DMS153 treated with DMSO at 0.1 percent for 48 hours (cell line): ENCODE results near the gene TBR1.

Experiments used
- DNase-seq: peaks from one replicate; lab custom pipeline; 2025; ENCODE audit not compliant: unreplicated experiment; lab: John Stamatoyannopoulos, UW

The TBR1 gene

GRCh38 chr2:161415987-161416707 lies at the start of gene TBR1:
Gene TBR1, plus strand, starts transcription at chr2:161416297. Its CDS starts 114 bp downstream, at chr2:161416411.
- no peak for DNase-seq

- DNase-seq, result no peak
Measured at GRCh38 chr2:161367675-161368074, 48.4 kb upstream of the TBR1 start.

GRCh38 chr2:161369311-161369710 lies 46.8 kb upstream of the TBR1 start:
- no peak for DNase-seq

GRCh38 chr2:161370981-161371380 lies 45.1 kb upstream of the TBR1 start:
- peak; percentile 13 for DNase-seq

- DNase-seq, result no peak
Measured at GRCh38 chr2:161371869-161372268, 44.2 kb upstream of the TBR1 start.

- no peak for DNase-seq
Measured at GRCh38 chr2:161373942-161374341, 42.2 kb upstream of the TBR1 start.

- DNase-seq, result no peak
Measured at GRCh38 chr2:161374446-161374845, 41.7 kb upstream of the TBR1 start.

GRCh38 chr2:161379740-161380139 lies 36.4 kb upstream of the TBR1 start:
- DNase-seq, result no peak

- no peak for DNase-seq
Measured at GRCh38 chr2:161381546-161381945, 34.6 kb upstream of the TBR1 start.

GRCh38 chr2:161382747-161383146 lies 33.4 kb upstream of the TBR1 start:
- DNase-seq, result no peak

- no peak for DNase-seq
Measured at GRCh38 chr2:161384864-161385263, 31.2 kb upstream of the TBR1 start.

GRCh38 chr2:161386228-161386824 lies 29.8 kb upstream of the TBR1 start:
- no peak for DNase-seq

- no peak for DNase-seq
Measured at GRCh38 chr2:161388146-161388779, 27.8 kb upstream of the TBR1 start.

GRCh38 chr2:161391737-161392506 lies 24.2 kb upstream of the TBR1 start:
- no peak for DNase-seq

GRCh38 chr2:161400076-161400475 lies 16.0 kb upstream of the TBR1 start:
- DNase-seq, result no peak

- DNase-seq, result no peak
Measured at GRCh38 chr2:161402297-161402696, 13.8 kb upstream of the TBR1 start.

- DNase-seq, result no peak
Measured at GRCh38 chr2:161406316-161406715, 9.8 kb upstream of the TBR1 start.

- no peak for DNase-seq
Measured at GRCh38 chr2:161407597-161407996, 8.5 kb upstream of the TBR1 start.

GRCh38 chr2:161409308-161409907 lies 6.7 kb upstream of the TBR1 start:
- no peak for DNase-seq

GRCh38 chr2:161412346-161412745 lies 3.8 kb upstream of the TBR1 start:
- DNase-seq, result no peak
